ENCODE measurements around the gene XRRA1. TPM values are rescaled to one million over a fixed set of nuclear protein-coding genes. Genes with fewer than 3 reads are reported as not detected.

The XRRA1 gene
- total and polyA plus RNA-seq, 2 of the 13 experiments (the other 11 are each of a cell fraction or from before 2014, with no cell fraction given): 7.6 to 10.5 TPM

DNA sequence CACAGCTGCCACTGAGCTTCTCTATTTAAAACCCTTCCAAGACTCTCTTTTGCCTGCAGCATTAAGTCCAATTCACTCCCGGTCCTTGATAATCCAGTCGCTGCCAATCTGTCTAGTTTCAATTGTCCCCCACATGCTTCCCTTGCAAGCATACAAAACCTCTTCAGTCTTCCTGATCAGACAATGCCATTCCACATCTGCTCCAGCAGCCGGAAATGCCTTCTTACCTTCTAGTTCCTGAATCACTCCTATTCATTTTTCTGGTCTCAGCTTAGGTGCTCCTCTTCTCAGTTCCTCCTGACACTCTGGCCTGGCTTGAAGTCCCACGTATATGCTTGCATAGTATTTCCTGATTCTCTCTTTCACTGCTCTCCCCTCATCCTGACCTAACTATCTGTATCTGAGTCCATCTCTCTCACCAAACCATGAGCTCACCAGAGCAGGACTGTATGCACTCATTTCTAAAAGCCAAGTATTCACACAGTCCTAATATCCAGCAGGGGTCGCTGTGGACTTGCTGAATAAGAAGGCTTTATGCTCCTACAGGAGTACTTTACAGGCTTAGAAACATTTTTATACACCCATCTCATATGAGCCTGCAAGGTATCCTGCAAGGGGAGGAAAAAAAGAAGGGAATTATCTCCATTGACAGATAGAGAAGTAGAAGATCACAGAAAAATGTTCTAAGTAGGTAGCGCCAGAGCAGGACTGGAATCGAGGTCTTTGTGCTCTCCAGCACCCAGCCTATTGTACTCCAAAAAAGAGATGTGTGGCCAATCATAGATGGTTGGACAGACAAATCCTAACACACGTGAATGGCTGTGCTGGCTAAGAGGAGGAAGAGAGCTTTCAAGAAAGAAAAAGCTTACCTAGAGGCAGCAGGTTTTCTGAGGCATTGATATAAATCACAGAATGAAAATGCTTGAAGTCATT lies 19.2 kb downstream of the XRRA1 start (continued):
- TF ChIP-seq, protein P1, sequence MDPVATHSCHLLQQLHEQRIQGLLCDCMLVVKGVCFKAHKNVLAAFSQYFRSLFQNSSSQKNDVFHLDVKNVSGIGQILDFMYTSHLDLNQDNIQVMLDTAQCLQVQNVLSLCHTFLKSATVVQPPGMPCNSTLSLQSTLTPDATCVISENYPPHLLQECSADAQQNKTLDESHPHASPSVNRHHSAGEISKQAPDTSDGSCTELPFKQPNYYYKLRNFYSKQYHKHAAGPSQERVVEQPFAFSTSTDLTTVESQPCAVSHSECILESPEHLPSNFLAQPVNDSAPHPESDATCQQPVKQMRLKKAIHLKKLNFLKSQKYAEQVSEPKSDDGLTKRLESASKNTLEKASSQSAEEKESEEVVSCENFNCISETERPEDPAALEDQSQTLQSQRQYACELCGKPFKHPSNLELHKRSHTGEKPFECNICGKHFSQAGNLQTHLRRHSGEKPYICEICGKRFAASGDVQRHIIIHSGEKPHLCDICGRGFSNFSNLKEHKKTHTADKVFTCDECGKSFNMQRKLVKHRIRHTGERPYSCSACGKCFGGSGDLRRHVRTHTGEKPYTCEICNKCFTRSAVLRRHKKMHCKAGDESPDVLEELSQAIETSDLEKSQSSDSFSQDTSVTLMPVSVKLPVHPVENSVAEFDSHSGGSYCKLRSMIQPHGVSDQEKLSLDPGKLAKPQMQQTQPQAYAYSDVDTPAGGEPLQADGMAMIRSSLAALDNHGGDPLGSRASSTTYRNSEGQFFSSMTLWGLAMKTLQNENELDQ (CRISPR knock-in tag; IDR thresholded peaks at IDR 0.05; ENCODE audit: borderline replicate concordance): no peak
- peak; percentile 70 for TF ChIP-seq SMC3 (IDR thresholded peaks at IDR 0.05; ENCODE audit: low read length)
- no peak for TF ChIP-seq NAIF1 (CRISPR knock-in tag; IDR thresholded peaks at IDR 0.05; ENCODE audit: borderline replicate concordance)
- no peak for TF ChIP-seq MEIS1 (CRISPR knock-in tag; IDR thresholded peaks at IDR 0.05; ENCODE audit: borderline replicate concordance)
- TF ChIP-seq GATAD1 (CRISPR knock-in tag; IDR thresholded peaks at IDR 0.05): no peak
- no peak for TF ChIP-seq HOXA9 (CRISPR knock-in tag; IDR thresholded peaks at IDR 0.05; ENCODE audit: borderline replicate concordance)
- peak; percentile 86 for TF ChIP-seq CTCF (CRISPR knock-in tag; IDR thresholded peaks at IDR 0.05)
- TF ChIP-seq ZKSCAN5 (CRISPR knock-in tag; IDR thresholded peaks at IDR 0.05): no peak
- no peak for TF ChIP-seq ZNF17 (CRISPR knock-in tag; IDR thresholded peaks at IDR 0.05)
- no peak for TF ChIP-seq SP5 (CRISPR knock-in tag; IDR thresholded peaks at IDR 0.05; ENCODE audit: borderline replicate concordance, low read depth)
- TF ChIP-seq, protein P2, sequence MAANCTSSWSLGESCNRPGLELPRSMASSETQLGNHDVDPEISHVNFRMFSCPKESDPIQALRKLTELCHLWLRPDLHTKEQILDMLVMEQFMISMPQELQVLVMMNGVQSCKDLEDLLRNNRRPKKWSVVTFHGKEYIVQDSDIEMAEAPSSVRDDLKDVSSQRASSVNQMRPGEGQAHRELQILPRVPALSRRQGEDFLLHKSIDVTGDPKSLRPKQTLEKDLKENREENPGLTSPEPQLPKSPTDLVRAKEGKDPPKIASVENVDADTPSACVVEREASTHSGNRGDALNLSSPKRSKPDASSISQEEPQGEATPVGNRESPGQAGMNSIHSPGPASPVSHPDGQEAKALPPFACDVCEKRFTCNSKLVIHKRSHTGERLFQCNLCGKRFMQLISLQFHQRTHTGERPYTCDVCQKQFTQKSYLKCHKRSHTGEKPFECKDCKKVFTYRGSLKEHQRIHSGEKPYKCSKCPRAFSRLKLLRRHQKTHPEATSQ (CRISPR knock-in tag; IDR thresholded peaks at IDR 0.05; ENCODE audit: borderline replicate concordance): no peak
- TF ChIP-seq NFKBIZ (CRISPR knock-in tag; IDR thresholded peaks at IDR 0.05): no peak
- no peak for TF ChIP-seq ZNF839 (CRISPR knock-in tag; IDR thresholded peaks at IDR 0.05; ENCODE audit: borderline replicate concordance)
